LNCAP (cell line): Measurements from ENCODE around the gene TMEM53.

Experiments
- TF ChIP-seq, protein P1 (sequence below): fragments of 450-650 bp; IDR thresholded peaks from 2 replicates; pipeline ENCODE4 v1.5.1; 2017; ENCODE audit warnings: mild to moderate bottlenecking

TMEM53 gene

GRCh38 chr1:44641126-44642102 lies 32.9 kb downstream of the TMEM53 start:
- TF ChIP-seq, protein P1, sequence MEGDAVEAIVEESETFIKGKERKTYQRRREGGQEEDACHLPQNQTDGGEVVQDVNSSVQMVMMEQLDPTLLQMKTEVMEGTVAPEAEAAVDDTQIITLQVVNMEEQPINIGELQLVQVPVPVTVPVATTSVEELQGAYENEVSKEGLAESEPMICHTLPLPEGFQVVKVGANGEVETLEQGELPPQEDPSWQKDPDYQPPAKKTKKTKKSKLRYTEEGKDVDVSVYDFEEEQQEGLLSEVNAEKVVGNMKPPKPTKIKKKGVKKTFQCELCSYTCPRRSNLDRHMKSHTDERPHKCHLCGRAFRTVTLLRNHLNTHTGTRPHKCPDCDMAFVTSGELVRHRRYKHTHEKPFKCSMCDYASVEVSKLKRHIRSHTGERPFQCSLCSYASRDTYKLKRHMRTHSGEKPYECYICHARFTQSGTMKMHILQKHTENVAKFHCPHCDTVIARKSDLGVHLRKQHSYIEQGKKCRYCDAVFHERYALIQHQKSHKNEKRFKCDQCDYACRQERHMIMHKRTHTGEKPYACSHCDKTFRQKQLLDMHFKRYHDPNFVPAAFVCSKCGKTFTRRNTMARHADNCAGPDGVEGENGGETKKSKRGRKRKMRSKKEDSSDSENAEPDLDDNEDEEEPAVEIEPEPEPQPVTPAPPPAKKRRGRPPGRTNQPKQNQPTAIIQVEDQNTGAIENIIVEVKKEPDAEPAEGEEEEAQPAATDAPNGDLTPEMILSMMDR = no peak

DNA sequence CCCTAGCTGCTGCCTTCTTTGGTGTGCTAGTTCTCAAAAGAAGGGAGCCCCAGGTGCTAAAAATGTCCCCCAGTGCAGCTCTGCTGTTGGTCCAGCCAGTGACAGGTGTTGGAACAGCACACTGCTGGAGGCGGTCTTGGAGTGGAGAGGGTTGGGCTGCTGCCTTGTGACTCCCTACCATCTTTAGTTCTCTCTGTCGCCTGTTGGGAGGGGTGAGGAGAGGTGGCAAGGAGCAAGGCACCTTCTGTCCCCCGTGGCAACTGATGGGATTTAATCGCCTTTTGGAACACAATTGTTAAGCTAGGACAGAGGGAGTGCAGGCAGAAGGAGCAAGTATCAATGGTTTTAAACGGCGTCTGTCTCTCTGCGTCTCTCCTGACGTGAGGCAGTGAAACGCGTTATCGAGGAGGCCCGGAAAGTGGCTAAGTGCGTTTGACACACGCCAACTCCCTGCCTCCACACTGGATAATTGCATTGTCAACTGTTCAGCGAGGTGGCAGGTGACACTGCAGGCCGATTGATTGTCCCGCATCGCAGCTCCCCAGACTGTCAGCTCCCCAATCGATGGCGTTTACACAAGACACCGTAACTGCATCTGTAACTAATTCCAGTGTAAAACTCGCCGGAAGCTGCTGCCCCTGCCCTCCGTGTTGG lies 34.0 kb downstream of the TMEM53 start:
- TF ChIP-seq, protein P1 = no peak

DNA sequence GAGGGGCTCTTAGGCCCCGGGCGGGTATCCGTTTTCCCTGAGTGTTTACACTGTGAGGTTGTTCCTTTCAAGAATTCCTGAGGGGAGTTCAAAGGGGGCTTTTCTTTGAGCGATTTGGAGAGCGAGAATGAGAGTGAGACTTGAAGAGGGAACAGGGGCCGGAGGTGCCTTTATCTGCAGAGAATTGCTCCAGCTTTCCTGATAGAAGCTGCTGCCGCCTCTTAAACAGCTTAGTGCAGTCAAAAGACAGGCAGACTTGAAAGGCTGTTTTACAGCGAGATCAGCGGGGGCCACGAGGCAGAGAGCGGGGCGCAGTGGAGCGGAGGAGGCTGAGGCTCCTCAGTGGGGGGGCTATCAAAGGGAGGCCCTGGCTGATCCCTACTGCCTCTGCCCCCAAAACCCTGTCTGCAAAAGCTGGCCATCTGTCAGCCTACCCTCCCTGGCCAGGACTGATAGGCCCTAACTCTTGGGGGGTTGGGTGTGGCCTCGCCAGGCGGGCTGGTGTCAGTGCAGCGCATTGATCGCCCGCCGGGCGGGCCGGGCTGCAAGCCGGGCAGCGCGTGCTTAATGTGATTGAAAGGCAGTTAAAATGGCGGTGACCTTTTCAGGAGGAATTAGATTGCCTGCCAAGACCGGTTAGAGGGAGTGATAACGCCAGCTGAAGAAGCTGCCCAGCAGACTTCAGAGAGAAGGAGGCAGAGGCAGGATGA lies 36.4 kb downstream of the TMEM53 start:
- TF ChIP-seq, protein P1 = no peak

GRCh38 chr1:44636688-44637598 lies 37.3 kb downstream of the TMEM53 start:
- TF ChIP-seq, protein P1 = no peak

GRCh38 chr1:44636083-44636687 lies 38.1 kb downstream of the TMEM53 start:
- TF ChIP-seq, protein P1 = no peak

- TF ChIP-seq, protein P1 = no peak
Measured at GRCh38 chr1:44635439-44635838, 38.8 kb downstream of the TMEM53 start.
